OCI-M2 (cell line): Measurements from ENCODE around the gene OR5K3.
"Not testable (repeated sequence)": the region's sequence is repeated elsewhere in the genome, so short reads cannot be mapped to it uniquely, and the experiment has no call there.

Experiments used
- DNase-seq: peaks from one replicate; lab custom pipeline; 2025; ENCODE audit not compliant: unreplicated experiment; lab: John Stamatoyannopoulos, UW

OR5K3 gene, protein sequence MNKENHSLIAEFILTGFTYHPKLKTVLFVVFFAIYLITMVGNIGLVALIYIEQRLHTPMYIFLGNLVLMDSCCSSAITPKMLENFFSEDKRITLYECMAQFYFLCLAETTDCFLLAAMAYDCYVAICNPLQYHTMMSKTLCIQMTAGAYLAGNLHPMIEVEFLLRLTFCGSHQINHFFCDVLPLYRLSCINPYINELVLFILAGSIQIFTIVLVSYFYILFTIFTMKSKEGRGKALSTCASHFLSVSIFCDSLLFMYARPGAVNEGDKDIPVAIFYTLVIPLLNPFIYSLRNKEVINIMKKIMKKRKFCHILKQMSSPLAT

DNA sequence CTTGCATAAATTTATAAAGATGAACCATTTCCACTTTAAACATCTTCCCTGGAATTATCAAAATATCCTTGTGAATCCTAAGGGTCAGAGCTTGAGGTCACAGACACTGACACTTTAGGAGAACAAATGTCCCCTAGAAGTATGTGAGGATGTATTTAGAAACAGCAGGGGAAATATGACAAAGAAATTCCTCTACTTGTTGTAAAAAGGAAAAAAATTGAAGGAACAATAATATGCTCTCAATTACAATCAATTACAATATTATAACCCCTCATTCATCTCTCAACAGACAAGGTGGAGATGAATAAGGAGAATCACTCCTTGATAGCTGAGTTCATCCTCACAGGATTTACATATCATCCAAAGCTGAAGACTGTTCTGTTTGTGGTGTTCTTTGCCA, at the start of gene OR5K3:
OR5K3 (plus strand) TSS at position 301 of the 400 bp plus-strand sequence; CDS start at position 301, 0 bp downstream.
- DNase-seq: no peak

DNA sequence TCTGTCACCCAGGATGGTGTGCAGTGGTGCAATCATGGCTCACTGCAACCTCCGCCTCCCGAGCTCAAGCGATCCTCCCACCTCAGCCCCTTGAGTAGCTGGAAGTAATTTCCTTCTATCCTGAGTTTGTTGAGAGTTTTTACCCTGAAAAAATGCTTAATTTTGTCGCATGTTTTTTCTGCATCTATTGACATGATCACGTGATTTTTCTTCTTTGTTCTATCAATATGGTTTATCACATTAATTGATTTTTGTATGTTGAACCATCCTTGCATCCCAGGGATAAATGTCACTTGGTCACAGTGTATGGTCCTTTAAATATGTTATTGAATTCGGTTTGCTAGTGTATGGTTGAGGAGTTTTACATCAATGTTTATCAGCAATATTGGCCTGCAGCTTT, 48.7 kb upstream of the OR5K3 start:
- DNase-seq: no peak

DNA sequence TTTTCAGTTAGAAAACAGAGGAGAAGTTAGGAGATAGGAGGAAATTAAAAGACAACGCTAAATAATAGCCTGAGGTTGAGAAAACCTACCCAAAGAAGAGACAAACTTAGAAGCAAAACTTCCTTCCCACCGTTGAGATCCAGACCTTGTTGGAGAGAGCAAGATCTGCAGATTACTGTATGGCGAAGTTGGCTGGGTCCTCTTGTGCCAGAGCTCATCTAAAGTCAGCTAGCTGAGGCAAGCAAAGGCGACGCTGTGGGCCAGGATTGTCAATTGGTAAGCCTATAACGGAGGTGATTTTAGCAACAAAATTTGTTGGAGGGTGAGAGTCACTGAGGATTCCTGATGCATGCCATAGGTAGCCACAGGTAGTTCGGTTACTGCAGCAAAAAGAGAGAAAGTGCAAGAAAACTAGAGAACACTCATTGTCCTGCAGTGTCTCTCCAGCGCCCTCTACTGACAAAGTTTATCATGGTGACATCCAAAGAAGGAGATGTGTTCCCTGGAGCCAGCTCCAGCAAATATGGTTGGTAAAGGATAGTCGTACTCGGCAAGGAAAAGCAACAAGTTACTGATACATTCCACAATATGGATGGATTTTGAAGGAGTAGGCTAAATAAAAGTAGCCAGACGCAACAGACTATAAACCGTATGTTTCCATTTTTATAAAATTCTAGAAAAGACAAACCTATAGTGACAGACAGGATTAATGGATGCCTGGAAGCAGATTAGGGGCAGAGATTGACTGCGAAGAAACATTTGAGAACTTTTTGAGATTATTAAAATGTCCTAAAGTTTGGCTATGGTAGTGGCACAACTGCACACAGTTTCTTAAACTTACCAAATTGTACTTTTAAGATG, 46.6 kb upstream of the OR5K3 start:
- DNase-seq: no peak

DNA sequence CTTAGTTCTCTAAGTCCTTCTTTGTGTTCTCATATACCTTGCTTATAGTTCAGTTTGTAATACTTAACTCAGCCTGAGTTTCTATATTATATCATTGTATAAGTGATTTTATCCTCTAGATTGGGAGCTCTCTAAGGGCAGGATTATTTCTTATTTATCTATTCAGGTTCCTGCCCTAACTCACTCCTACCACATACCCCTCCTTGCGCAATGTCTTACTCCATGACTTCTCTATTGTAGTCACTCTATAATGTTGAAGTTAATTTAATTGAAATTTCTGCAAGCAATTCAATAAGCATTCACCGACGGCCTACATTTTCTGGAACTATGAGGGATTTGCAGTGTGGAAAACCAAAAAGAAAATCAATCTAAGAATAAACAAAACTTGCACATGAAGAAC, 40.4 kb upstream of the OR5K3 start:
- no peak for DNase-seq

DNA sequence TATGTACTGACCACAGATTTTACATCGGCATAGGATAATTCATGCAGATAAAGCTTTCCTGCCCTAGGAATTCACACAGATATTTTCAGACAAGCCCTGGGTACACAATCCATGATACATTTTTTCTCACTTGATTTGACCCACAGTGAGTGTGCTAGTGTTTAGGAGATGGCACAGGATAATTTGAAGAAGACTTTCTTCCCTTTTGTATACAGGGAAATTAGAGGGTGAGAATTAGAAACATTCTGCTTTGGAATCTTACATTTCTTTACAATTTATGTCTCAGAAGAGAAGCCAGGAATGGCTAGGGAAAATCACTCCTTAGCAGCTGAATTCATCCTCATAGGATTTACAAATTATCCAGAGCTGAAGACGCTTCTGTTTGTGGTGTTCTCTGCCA, 36.9 kb upstream of the OR5K3 start, which contains the start of gene OR5K4:
OR5K4 (plus strand) TSS at position 301 of the 400 bp plus-strand sequence; CDS start at position 301, 0 bp downstream.
- DNase-seq: no peak

DNA sequence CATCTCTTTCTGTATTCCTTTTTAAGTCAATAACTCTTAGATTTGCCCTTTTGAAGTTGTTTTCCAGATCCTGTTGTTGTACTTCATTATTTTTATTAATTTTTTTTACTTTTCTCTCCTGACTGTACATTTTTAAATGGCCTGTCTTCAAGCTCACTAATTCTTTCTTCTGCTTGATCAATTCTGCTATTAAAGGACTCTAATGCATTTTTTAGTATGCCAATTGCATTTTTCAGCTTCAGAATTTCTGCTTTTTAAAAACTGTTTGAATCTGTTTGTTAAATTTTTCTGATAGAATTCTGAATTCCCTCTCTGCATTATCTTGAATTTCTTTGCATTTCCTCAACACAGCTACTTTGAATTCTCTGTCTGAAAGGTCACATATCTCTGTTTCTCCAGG, 31.2 kb upstream of the OR5K3 start:
- no peak for DNase-seq

DNA sequence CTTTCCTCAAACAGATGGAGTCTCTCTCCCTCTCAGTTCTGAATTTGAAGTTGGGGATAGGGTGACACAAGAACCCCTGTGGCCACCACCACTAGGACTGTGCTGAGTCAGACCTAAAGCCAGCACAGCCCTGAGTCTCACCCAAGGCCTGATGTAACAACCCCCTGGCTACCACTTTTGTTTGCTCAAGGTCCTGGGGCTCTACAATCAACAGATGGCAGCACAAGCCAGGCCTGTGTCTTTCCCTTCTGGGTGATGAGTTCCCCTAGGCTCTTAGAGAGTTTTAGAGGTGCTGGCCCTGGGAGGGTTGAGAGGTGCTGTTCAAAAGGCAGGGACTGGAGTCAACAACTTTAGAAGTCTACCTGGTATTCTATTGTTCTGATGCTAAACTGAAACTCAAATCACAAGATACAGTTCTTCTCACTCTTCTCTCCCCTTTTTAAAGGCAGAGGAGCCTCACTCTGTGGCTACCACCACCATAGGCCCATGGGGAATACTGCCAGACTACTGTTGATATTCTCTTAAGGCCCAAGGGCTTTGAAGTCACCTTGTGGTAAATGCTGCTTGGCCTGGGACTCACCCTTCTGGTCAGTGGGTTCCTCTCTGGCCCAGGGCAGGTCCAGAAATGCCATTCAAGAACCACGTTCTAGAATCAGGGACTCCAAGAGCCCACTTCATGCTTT, 30.3 kb upstream of the OR5K3 start:
- DNase-seq: no peak

DNA sequence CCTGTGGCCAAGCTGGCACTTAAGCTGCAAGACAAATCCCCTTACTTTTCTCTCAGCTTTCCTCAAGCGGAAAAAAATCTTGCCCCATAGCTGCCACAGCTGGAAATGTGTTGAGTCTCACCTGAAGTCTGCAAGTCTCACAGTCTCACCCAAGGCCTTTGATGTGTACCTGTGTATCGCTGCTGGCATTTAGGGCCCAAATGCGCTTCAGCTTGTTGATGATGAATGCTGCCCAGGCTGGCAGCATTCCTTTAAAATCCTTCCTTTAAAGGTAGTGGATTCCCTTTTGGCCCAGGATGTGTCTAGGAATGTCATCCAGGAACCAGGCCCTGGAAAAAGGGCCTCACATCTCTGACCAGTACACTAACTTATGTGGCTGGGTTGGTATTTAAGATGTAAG, 29.8 kb upstream of the OR5K3 start:
- DNase-seq: no peak

DNA sequence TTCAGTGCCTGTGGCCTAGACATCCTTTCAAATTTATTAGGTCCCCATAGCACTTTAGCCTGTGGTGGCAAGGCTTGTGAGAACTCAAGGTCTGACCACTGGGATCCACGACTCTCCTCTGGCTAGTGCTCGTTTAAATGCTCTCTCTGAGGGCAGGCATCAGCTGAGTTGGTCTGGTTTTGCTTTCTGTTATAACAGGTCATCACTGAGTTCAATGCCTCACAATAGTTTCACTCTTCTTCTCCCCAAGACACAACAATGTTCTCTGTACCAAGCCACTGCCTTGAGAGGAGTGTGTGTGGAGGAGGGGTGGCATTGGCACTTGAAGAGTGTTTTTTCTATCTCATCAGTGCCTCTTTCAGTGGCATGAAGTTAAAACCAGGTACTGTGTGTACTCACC, 29.2 kb upstream of the OR5K3 start:
- DNase-seq: no peak

DNA sequence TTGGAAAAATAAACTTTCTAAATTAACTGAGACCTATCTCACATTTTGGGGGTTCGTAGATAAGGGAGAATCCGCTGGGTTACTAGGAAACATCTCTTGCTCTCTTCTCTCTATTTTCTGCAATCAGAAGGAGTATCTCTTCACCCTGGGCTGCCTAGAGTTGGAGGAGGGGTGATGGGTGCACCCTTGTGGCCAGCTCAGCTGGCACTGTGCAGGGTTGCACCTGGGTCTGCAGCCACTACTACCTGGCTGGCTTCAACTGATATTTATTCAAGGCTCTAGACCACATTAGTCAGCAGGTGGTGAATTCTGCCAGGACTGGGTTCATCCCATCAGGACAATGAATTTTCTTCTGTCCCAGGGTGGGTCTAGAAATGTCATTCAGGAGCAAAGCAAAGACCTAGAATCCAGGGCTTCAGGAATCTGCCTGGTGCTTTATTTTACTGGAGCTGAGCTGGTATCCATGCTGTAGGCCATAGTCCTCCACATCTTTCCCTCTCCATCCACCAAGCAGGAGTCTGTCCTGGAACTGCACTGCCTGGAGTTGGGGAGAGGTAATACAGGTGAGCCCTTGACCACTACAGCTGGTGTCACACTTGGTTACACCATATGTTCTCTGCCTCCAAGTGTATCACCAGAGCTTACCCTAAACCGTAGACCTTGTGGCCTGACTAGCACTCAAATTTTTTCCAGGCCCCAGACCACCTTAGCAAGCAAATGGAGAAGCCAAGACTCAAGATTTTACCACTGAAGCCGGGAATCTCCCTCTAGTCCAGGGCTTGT, 22.8 kb upstream of the OR5K3 start:
- DNase-seq: no peak

DNA sequence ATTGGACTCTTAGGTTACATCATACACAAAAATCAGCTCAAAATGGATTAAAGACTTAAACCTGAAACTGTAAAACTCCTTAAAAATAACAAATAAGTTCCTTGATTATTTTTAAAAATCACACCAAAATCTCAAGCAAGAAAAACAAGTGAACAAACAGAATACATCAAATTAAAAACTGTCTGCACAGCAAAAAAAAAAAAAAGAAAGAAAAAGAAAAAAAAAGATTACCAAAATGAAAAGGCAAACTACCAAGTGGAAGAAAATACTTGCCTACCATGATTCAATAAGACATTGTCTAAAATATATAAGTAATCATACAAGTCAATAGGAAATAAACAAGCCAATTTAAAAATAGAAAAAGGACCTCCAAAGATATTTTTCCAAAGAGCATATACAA, 19.3 kb upstream of the OR5K3 start:
- no peak for DNase-seq

DNA sequence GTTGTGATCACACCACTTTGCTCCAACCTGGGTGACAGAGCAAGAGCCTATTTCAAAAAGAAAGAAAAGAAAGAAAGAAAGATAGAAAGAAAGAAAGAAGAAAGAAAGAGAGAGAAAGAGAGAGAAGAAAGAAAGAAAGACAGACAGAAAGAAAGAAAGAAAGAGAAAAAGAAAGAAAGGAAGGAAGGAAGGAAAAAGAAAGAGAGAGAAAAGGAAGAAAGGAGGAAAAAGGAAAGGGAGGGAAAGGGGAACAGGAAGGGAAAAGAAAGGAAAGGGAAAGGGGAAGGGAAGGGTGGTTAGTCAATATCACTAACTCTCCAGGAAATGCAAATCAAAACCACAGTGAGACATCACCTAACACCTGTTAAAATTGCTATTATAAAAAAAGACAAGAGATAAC, 18.6 kb upstream of the OR5K3 start:
- no peak for DNase-seq

DNA sequence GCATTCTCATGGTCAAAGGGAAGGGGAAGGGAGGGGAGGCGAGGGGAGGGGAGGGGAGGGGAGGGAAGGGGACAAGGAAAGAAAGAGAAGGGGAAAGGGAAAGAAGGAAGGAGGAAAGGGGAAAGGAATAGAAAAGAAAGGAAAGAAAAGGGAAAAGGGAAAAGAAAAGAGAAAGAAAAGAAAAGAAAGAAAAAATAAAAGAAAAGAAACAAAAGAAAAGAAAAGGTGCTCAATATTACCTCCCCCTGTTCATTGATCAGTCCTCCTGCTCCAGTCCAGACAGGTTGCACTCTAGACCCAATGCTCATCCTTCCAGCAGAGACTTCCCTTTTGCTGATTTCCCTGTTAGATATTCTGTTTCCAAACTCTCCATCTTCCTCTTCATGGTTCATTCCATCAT, 18.0 kb upstream of the OR5K3 start:
- no peak for DNase-seq

DNA sequence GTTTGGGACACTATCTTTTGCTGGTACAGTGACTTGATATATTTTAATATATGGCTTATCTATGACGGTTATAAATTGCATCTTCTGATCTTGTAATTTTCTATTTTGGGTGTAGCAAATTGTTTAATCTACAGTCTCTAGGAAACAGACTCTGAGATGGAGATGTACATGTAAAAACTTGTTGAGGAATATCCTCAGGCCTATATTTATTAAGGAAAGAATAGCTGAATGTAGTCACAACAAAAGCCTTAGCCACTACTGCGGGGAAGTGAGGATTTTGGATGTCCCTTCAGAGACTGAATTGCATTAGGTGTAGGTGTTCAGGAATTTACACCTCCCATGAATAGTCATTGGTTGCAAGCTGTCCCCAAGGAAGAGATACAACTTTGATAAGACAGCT, 13.8 kb upstream of the OR5K3 start:
- DNase-seq: no peak

DNA sequence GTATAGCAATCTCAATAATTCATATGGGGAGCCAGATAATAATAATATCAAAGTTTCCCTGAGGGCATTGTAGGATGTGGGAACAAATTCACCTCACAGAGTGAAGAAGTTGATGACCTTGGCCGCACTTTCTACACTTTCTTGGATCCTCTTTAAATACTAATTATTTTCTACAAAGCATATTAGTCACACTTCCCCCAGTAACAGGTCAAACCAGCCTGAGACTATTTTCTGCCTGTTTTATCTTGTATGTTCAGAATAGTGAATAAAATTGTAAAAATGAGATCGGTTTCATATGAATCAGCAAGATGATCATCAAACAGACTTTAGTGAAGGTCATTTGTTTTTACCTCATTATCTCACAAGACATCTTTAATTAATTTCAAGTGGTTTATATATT, 2.3 kb upstream of the OR5K3 start:
- DNase-seq: no peak

DNA sequence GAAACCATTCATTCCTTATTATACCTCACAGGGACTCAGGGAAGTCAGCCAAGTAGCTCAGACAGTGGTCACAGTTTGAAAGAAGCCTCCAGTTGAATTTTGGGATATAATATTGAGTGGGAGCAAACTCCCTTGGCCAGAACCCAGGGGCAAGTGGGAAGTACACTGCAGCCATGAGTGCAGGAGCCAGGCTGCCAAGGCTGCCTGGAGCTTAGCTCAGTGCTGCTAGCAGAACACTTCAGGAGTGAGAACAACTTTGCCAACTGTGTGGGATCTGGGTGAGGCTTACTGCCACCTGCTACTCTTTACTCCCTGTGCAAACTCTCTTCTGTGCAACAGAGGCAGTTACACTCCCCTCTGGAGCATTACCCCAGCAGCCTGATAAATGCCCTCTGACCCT, 4.6 kb downstream of the OR5K3 start:
- no peak for DNase-seq

DNA sequence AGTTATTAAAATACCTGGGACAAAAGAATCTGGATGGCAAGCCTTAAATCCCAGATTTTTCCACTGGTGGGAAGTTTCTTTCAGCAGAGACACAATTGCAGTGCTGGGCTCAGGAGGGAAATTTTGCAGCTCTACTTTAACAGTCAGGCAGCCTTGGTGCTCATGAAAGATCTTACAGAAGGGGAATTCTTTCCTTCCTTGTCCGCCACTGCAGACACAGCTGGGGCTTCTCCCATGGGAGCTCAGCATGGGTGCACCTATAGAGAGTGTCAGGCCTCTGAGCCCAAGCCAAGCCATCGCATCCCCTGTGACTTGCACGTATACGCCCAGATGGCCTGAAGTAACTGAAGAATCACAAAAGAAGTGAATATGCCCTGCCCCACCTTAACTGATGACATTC, 6.0 kb downstream of the OR5K3 start:
- not testable (repeated sequence) for DNase-seq

DNA sequence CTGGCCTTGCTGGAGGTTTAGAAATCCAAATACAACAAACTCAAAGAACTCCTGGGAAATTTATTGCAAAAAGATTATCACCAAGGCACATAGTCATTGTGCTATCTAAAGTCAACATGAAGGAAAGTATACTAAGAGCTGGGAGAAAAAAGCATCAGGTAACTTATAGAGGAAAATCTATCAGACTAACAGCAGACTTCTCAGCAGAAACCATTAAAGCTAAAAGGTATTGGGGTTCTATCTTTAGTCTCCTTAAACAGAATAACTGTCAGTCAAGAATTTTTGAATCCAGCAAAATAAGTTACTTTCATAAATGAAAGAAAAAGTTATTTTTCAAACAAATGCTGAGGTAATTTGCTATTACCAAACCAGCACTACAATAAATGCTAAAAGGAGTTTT, 8.0 kb downstream of the OR5K3 start:
- DNase-seq: no peak

DNA sequence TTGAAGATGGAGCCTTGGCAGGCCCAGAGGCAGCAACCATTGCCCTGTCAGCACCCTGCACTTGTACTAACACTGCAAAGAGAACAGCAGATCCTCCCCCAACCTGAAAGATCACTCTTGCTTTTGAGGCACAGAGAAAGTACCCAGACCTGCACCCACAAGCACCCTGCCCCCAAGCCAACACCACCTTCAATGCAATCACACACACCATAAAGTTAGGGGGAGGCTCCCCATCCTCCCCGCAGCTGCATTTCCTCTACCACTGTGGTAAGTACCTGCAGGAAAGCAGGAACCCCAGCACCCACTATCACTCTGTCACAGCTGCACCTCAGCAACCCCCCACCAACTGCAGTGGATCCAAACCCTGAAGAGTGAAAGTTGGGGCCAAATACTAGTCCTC, 12.0 kb downstream of the OR5K3 start:
- DNase-seq: no peak

DNA sequence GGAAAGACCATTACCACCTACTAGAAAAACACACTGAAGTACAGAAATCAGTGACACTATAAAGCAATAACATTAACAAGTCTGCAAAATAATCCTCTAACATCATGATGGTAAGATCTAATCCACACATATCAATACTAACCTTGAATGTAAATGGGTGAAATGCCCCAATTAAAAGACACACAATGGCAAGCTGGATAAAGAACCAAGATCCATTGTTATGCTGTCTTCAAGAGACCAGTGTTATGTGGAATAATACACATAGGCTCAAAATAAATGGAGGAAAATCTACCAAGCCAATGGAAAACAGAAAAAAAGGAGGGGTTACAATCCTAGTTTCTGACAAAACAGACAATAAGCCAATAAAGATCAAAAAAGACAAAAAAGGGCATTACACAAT, 13.5 kb downstream of the OR5K3 start:
- DNase-seq: no peak

DNA sequence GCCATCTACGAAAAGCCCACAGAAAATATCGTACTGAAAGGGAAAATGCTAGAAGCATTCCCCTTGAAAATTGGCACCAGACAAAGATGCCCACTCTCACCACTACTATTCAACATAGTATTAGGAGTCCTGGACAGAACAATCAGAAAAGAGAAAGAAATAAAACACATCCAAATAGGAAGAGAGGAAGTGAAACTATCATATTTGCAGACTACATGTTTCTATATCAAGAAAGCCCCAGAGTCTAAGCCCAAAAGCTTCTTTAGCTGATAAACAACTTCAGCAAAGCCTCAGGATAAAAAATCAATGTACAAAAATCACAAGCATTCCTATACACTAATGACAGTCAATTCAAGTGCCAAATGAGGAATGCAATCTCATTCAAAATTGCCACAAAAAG, 15.6 kb downstream of the OR5K3 start:
- DNase-seq: no peak
